Panc1 (cell line): Measurements from ENCODE around the gene LSM10. TPM values are rescaled to one million over a fixed set of nuclear protein-coding genes. Genes with fewer than 3 reads are reported as not detected.

Experiments
- ATAC-seq: fragments of 200-7000 bp; cut with Tn5 transposase; 2 replicates; pipeline ENCODE4 v1.9.1; 2020; ENCODE audit warnings: mild to moderate bottlenecking, moderate library complexity
- BruUV-seq: library from RNA; stranded (reverse); fragments of 400-500 nt; replicated peaks from 2 replicates; lab custom pipeline; 2021; lab: Mats Ljungman, UMichigan
- CTCF ChIA-PET: fragments of 300-600 bp; sonication (Branson Sonifier 250); formaldehyde crosslinking; loops from one replicate; lab custom pipeline; 2022; ENCODE audit warnings: antibody characterized with exemption; lab: Charles Lee
- POLR2A ChIA-PET: fragments of 300-600 bp; sonication (Branson Sonifier 250); formaldehyde crosslinking; loops from one replicate; lab custom pipeline; 2022; ENCODE audit warnings: antibody characterized with exemption; lab: Charles Lee
- DNase-seq: peaks from one replicate; pipeline ENCODE4 v3.0.0-alpha.2; 2010; ENCODE audit warnings: low read depth, low spot score
- H3K27ac ChIP-seq: 2 replicates; pipeline ENCODE4 v1.5.1; 2011; ENCODE audit warnings: mild to moderate bottlenecking, low read length, inconsistent platforms
- H3K27me3 ChIP-seq: fragments of 200-500 bp; sonication (Bioruptor generic); 2 replicates; pipeline ENCODE4 v1.6.0; 2014; ENCODE audit warnings: low read length, inconsistent platforms; ENCODE audit not compliant: control insufficient read depth, insufficient read depth
- H3K36me3 ChIP-seq: fragments of 200-500 bp; sonication (Bioruptor generic); 2 replicates; pipeline ENCODE4 v1.5.1; 2014; ENCODE audit warnings: inconsistent platforms, mild to moderate bottlenecking, low read length, moderate library complexity; ENCODE audit not compliant: control insufficient read depth, insufficient read depth
- H3K4me1 ChIP-seq: 2 replicates; pipeline ENCODE4 v1.5.1; 2011; ENCODE audit warnings: inconsistent platforms, mild to moderate bottlenecking, low read length, moderate library complexity; ENCODE audit not compliant: control insufficient read depth, insufficient read depth
- H3K4me3 ChIP-seq, 2 experiments: 2 replicates each; pipeline ENCODE4 v1.5.1; 2011 to 2012; ENCODE audit warnings: low read depth in 2 of 2, low read length in 2 of 2, mild to moderate bottlenecking in 2 of 2, inconsistent platforms in 1 of 2, moderate library complexity in 1 of 2
- H3K9me3 ChIP-seq: fragments of 200-500 bp; sonication (Bioruptor generic); 2 replicates; pipeline ENCODE4 v1.5.1; 2014; ENCODE audit warnings: low read depth, mild to moderate bottlenecking, inconsistent platforms, low read length, moderate library complexity; ENCODE audit not compliant: control insufficient read depth, insufficient read depth
- CTCF ChIP-seq: fragments of 450-650 bp; IDR thresholded peaks from 2 replicates; pipeline ENCODE4 v1.5.1; 2017; ENCODE audit warnings: mild to moderate bottlenecking
- POLR2AphosphoS5 ChIP-seq: IDR thresholded peaks from 2 replicates; pipeline ENCODE4 v1.6.1; 2012; ENCODE audit warnings: mild to moderate bottlenecking, low read depth, low read length, moderate library complexity
- REST ChIP-seq, 2 experiments: IDR thresholded peaks; 2 replicates each; pipeline ENCODE4 v1.6.1; 2011 to 2012; ENCODE audit warnings: low read depth in 2 of 2, control low read depth in 1 of 2, low read length in 1 of 2, mild to moderate bottlenecking in 1 of 2, moderate library complexity in 1 of 2; ENCODE audit not compliant: insufficient read depth in 1 of 2
- SIN3A ChIP-seq: IDR thresholded peaks from 2 replicates; pipeline ENCODE4 v1.6.1; 2012; ENCODE audit warnings: low read depth, mild to moderate bottlenecking, low read length, moderate library complexity, borderline replicate concordance; ENCODE audit not compliant: insufficient read depth
- TCF7L2 ChIP-seq: IDR thresholded peaks from 2 replicates; pipeline ENCODE4 v1.6.1; 2011; ENCODE audit warnings: mild to moderate bottlenecking, low read depth, low read length, inconsistent platforms
- in situ Hi-C: cut with HindIII; loops from 2 replicates; pipeline ENCODE4 v1.10.0; 2016; ENCODE audit warnings: low sequenced_read_pairs, low pct_unique_long_range_greater_than_20kb
- intact Hi-C: fragments of 100-400 bp; cut with micrococcal nuclease; formaldehyde crosslinking; loops from one replicate; pipeline ENCODE4 v1.10.0; 2022; ENCODE audit not compliant: unreplicated experiment
- total RNA-seq: library from RNA; stranded (reverse); gene quantifications from one replicate; pipeline ENCODE4 v1.2.1, GENCODE V29; 2021; ENCODE audit not compliant: unreplicated experiment

The LSM10 gene
- total RNA-seq, 1 experiment from 2014 or later: 53.7 TPM

GRCh38 chr1:36400514-36400824, 2.8 kb upstream of the LSM10 start:
- TF ChIP-seq SIN3A (no peak), POLR2AphosphoS5 (no peak), REST (IDR thresholded peaks at IDR 0.05; ENCODE audit: insufficient read depth in 1 of 2, low read depth in 2 of 2, low read length in 1 of 2) (no peak), CTCF (no peak), TCF7L2 (no peak)
- Histone ChIP-seq H3K4me1 (no peaks in the 10 kb centered on the region), H3K27ac (no peak overlapping the region), H3K27me3 (no peaks in the 10 kb centered on the region), H3K9me3 (no peaks in the 10 kb centered on the region), H3K36me3 (no peaks in the 10 kb centered on the region), H3K4me3 (no peak overlapping the region)
- intact Hi-C loops (no loop called here), in situ Hi-C loops (no loop called here)
- DNase-seq: no peak
- BruUV-seq: no TSS peak
- ChIA-PET CTCF (interaction anchor here (0.7 to 1.0 kb wide), 2 partner anchors 28 to 31 kb away, joined by 5 to 15 read pairs; no protein-coding TSS in a partner anchor), POLR2A (no interaction called here)
- ATAC-seq: no peak

- in situ Hi-C loops (no loop called here), intact Hi-C loops (no loop called here)
- TF ChIP-seq CTCF: no peak
- TF ChIP-seq SIN3A: no peak
- no peak for TF ChIP-seq REST (IDR thresholded peaks at IDR 0.05; ENCODE audit: insufficient read depth in 1 of 2, low read depth in 2 of 2, low read length in 1 of 2)
- no peak for TF ChIP-seq POLR2AphosphoS5
- no peak for TF ChIP-seq TCF7L2
- Histone ChIP-seq H3K9me3 (no peaks in the 10 kb centered on the region), H3K4me3 (peak overlapping the region; percentile 80 to 93; a peak in 3 of 4 replicates), H3K27me3 (no peaks in the 10 kb centered on the region), H3K36me3 (no peaks in the 10 kb centered on the region), H3K27ac (peak overlapping the region; percentile 79), H3K4me1 (no peaks in the 10 kb centered on the region)
- BruUV-seq: no TSS peak
- POLR2A ChIA-PET: interaction anchor here (0.6 to 0.7 kb wide), 2 partner anchors 26 to 52 kb away, joined by 3 to 4 read pairs; partner anchors contain the start of gene OSCP1
- ATAC-seq (no peak), DNase-seq (no peak)
- CTCF ChIA-PET: interaction anchor here (0.6 kb wide), 1 partner anchor 174 kb away, joined by 10 read pairs; no protein-coding TSS in a partner anchor
Measured at GRCh38 chr1:36398370-36398977, 766 bp upstream of the LSM10 start.
